HEK293T (cell line): ENCODE data around the gene EIF4G1.

Experiments used
- FOXK2 ChIP-seq: fragments of 450-650 bp; IDR thresholded peaks from 2 replicates; pipeline ENCODE4 v1.6.1; 2016; ENCODE audit warnings: mild to moderate bottlenecking
- FOXM1 ChIP-seq: fragments of 450-650 bp; IDR thresholded peaks from 2 replicates; pipeline ENCODE4 v1.6.1; 2017; ENCODE audit warnings: mild to moderate bottlenecking, borderline replicate concordance

DNA sequence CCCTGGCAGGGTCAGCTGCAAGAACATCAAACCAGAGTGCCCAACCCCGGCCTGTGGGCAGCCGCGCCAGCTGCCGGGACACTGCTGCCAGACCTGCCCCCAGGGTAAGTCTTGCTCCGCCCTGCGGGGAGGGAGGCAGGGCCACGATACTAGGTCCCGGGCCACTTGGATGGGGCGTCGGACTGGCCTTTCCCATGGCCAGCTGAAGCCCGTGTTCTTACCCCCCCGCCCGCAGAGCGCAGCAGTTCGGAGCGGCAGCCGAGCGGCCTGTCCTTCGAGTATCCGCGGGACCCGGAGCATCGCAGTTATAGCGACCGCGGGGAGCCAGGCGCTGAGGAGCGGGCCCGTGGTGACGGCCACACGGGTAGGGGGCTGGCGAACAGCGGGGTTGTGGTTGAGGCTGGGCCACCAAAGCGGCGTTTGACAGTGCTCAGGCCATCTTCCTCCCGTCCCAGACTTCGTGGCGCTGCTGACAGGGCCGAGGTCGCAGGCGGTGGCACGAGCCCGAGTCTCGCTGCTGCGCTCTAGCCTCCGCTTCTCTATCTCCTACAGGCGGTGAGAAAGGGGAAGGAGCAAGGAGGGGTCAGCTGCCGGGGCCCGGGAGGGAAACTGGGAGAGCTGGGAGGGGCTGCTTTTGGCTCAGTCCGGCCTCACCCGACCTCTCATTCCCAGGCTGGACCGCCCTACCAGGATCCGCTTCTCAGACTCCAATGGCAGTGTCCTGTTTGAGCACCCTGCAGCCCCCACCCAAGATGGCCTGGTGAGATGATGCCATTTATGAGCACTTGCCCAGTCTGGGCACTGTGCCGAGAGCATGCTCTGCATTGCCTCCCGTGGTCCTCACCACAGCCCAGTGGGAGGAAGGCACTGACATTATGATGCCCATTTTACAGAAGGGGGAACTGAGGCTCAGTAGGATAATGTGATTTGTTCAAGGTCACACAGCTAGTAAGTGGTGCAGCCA lies 67.1 kb downstream of the EIF4G1 start:
- no peak for TF ChIP-seq FOXK2
- no peak for TF ChIP-seq FOXM1
